NCI-H69 (cell line): ENCODE measurements around the gene PITPNC1.
"Not testable (repeated sequence)": the region's sequence is repeated elsewhere in the genome, so short reads cannot be mapped to it uniquely, and the experiment has no call there.

ENCODE experiments used
- DNase-seq: peaks from one replicate; lab custom pipeline; 2025; lab: John Stamatoyannopoulos, UW

PITPNC1 gene

GRCh38 chr17:67516571-67516970, 139.5 kb downstream of the PITPNC1 start:
- not testable (repeated sequence) for DNase-seq

GRCh38 chr17:67517325-67517724, 140.2 kb downstream of the PITPNC1 start:
- DNase-seq, result no peak

- no peak for DNase-seq
These were observed 141.8 kb downstream of the PITPNC1 start for GRCh38 chr17:67518876-67519275.

- DNase-seq, result no peak
These were observed 142.7 kb downstream of the PITPNC1 start for GRCh38 chr17:67519801-67520251.

- peak; percentile 44 for DNase-seq
These were observed 143.3 kb downstream of the PITPNC1 start for GRCh38 chr17:67520252-67520906.

DNA sequence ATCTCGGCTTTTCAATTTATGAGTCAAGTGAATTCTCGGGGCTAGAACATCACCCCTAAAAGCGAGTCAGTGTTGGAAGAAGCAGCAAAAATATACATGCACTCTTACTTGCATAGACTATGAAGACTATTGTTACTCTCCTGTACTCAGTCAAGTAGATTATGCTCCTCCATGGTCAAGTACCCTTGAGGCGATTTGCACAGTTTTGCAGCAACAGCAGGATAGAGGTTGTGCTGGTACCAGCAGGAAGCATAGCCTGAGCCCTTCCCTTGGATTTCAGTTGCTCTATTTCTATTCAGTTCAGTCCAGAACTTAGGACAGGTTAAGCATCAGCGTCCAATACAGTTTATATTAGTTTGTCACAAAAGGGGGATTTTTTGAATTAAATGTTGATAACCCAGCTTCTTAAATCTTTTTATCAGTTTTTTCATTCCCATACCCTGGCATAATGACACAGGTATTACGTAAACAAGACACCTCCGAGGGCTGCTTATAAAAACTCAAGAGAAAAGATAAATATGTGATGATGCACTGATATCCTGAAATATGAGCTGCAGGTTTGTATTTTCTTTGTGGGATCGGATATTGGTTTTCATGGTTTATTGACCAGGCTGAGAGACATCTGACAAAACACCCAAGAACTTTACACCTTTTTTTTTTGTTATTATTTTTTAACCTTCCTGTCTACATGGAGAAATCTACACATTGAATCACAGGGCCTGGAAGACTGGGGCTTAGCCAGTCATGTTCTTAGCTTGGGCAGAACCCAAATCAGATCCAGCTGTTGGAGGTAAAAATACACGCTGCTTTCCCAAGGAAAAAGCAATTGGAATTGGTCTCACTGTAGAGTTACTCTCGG, 144.1 kb downstream of the PITPNC1 start:
- DNase-seq, result no peak

DNA sequence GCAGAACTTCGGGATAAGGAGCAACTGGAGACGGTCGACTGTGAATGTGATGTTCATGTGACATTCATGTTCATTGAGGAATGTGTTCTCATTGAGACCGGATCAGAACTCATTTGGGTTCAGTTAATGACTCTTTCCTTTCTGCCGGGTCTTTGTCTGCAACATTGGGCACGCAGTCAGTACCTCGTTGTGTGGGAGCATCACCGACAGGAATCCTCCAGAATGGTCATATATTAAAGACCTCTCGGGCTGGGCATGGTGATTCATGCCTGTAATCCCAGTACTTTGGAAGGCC, 144.6 kb downstream of the PITPNC1 start:
- no peak for DNase-seq

- no peak for DNase-seq
These were observed 146.0 kb downstream of the PITPNC1 start for GRCh38 chr17:67523101-67523500.

GRCh38 chr17:67525239-67526135, 148.4 kb downstream of the PITPNC1 start:
- DNase-seq, result peak; percentile 89

DNA sequence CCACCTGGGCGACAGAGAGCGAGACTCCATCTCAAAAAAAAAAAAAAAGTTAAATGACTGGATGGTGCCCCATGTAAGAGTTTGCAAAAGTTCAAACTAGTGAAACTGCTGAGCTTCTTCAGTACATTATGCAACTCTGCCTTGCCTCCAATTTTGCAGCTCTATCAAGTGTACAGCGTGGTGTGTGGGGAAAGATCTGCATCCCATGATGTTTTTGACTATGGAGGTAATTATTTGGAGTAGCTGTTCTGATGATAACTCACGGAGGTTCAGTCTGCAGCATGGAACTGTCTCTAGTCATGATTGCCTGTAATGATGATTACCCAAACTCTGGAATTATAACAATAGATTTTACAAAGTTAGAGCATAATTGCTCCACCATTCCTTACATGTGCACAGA, 149.6 kb downstream of the PITPNC1 start:
- DNase-seq, result no peak

DNA sequence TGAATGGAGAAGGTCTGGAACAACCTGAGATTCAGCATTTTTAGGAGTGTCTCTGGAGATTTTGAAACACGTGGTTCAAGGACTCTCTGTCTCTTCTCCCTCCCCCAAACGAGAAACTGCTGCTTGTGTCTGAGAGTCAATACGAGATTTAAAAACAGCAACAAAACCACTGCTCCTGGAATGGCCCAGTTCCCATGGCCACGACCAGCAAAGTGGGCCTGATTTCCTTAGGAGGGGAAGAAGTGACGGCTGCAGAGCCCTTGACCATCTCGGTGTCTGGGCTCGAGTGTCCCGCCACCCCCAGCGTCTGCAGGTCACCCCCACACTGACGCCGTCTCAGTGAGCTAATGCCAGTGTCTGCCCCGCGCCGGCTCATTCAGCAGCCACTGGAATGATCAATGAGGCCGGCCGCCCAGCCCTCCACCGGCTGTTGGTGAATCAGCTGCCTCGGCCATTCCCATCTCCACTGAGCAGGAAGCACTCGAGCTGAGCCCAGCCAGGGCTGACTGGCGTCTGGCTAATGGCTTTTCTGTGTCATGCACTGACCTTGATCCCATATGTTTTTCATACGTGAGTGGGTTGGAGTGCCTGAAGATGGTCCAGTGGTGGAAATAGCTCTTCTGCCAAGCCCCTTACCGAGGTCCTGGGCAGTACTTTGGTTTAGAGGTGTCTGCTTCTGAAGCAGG, 151.8 kb downstream of the PITPNC1 start:
- peak; percentile 43 for DNase-seq

- DNase-seq, result peak; percentile 25
These were observed 154.2 kb downstream of the PITPNC1 start for GRCh38 chr17:67531291-67531690.

DNA sequence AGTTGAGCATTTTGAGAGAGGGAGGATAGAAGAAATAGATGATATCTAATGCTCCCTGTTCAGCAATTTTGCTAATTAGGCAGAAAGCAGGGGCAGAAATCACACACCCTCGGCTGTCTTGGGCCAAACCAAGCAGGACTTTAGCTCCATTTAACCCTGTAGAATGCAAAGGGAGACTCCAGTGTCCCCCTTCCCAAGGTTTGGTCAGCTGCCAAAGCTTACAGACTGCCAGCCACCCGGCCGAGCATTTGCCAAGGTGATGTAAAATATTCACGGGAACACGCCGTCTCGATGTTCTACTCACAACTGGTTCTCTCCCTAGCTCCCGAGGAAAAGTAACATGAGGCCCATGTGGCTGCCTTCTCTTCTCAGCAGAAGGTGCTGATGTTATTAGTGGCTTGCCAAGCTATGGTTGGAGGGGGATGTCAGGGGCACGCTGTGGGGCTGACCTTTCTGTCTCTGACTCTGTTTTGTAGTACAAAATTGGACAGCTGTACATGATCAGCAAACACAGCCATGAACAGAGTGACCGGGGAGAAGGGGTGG, 155.3 kb downstream of the PITPNC1 start:
- DNase-seq, result no peak

DNA sequence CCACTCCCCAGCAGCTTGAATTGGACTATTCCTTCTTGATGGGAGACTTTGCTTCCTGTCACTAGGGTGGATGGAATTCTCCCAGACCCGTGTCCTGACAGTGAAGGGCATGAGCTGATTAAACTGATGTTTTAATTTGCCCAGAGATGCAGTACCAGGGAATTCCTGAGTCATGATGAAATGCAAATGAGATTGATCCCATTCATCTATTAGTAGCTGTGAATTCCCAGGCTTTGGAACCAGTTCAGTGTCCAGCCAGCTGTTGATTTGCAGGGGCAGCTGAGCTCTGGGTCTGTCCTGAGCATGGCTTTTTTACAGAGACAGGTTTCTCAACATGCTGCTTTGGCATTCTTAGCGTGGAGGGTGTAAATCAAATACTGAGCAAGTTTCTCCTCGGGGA, 157.9 kb downstream of the PITPNC1 start:
- DNase-seq, result no peak

DNA sequence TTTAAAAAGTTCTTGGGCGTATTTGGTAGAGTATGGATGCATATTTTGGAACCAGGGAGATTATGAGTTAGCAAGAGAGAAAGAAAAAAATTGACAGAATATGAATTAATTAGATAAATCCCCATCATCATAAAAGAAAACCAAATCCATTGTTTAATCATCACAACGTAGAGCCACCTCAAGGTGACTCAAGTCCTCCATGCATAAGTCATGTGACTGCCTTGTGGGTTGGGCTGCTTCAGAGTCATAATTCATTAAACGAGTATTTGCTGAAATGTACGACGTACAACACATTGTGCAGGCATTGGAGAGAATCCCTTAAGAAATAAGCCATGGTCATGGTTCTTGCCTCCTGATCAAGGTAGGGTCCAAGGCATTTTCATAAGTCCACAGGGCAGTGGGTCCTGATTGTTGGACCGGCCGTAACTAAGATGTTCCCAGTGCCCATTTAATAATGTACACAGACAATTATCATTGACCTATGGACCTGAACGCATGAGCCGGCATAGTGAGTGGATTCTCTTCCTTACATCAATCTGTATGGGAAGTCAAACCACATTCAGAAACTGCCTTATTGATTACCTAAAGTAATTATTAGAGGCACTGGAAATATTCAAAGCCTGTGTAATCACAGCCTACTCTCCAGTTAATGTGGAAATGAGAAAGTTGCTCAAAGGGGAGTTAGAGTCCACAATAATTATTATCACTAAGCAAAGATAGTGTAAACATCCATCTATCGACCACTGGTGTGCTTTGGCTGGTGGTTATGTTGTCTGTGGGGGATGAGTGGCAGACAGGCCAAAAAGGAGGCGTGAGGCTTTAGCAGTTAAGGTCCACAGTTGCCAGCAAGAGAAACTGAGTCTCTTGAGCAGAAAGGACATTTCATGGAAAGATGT, 165.4 kb downstream of the PITPNC1 start:
- DNase-seq, result no peak

- DNase-seq, result no peak
These were observed 167.4 kb downstream of the PITPNC1 start for GRCh38 chr17:67544364-67544955.

DNA sequence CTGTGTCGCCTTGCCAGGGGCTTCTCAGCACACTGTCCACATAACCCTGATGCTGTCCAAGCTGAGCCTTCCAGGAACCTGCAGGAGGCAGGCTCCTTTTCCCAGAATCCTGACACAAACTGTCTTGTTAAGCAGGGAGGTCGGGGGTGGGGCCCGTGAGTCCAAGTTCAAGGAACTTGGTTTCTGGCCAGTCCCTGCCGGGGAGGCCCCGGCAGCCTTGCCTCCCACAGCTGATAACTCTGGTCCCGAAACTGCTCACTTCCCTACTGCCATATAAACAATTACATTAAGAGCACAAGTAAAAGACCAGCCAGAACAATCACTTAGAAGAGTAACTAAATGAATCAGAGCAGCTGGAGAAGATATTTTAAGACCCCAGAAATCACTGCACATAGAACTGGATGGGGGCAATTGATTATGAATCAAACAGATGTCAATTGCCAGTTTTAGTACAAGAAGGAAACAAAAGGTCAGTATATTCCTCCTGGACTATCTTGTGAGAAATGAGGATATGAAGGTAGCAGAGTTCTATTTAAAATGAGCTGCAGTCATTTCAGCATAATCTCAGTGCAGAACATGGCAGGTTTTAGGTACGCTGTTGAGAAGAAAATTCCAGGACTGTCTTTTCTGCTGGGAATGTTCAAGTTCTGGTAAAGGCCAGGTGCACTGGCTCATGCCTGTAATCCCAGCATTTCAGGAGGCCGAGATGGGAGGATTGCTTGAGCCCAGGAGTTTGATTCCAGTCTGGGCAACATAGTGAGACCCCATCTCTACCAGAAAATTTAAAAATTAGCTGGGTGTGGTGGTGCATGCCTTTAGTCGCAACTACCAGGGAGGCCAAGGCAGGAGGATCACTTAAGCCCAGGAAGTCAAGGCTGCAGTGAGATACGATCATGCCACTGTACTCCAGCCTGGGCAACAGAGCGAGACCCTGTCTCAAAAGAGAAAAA, 169.8 kb downstream of the PITPNC1 start:
- DNase-seq, result no peak

DNA sequence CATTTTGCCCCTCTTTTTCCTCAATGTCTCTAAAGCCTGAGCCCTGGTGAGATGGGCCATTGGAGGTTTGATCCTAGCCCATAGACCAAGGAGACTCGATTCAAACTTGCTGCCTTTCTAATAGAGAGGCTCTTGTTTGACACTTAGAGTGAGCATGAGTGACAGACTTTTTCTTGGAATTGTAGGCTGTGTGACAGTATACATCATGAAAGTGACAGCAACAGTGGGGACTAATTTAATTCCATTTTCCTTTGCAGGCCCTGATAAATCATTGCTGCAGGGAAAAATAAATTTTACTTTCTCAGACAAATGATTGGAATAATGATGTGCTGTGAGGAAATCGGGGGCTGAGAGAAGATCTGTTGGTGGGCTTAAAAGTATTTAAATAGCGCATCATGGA, 171.6 kb downstream of the PITPNC1 start:
- DNase-seq, result no peak

DNA sequence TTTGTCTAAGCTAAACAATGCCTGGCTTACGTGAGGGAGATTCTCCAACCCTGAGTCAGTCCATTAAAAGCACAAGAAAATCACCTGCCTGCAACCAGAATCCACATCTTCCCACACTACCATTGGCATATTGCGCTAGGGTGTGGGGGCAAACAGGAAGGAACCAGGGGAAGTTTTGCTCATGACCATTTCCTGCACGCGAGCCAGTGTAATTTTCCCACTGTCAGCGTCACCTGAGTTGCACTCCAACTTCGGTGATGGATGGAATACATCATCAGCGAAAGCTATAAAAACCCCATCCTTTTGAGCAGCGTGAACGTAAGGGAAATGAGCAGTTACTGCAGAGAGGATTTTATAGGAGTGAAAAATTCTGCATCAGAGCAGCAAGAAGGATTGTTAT, 172.7 kb downstream of the PITPNC1 start:
- DNase-seq, result no peak
